HG02840 (cell line): ENCODE data around the gene PACS2.
"Not testable (repeated sequence)": the region's sequence is repeated elsewhere in the genome, so short reads cannot be mapped to it uniquely, and the experiment has no call there.

ENCODE experiments used
- ATAC-seq: cut with Tn5 transposase; IDR thresholded peaks from one replicate; pipeline ENCODE4 v1.9.1; 2021; ENCODE audit warnings: mild to moderate bottlenecking, moderate library complexity, moderate number of reproducible peaks; ENCODE audit not compliant: unreplicated experiment, low FRiP score

PACS2 gene

GRCh38 chr14:105314287-105315200 lies at the start of gene PACS2:
PACS2 (plus strand) TSS chr14:105314748; CDS start chr14:105314919, 171 bp downstream.
- ATAC-seq, result peak; percentile 49

- no peak for ATAC-seq
Observed at GRCh38 chr14:105267820-105268548, 46.6 kb upstream of the PACS2 start.

GRCh38 chr14:105268736-105269354 lies 45.7 kb upstream of the PACS2 start:
- ATAC-seq, result no peak

- ATAC-seq, result no peak
Observed at GRCh38 chr14:105269405-105269804, 45.1 kb upstream of the PACS2 start.

- no peak for ATAC-seq
Observed at GRCh38 chr14:105271224-105271890, 43.2 kb upstream of the PACS2 start.

GRCh38 chr14:105272623-105273022 lies 41.9 kb upstream of the PACS2 start:
- ATAC-seq, result no peak

- no peak for ATAC-seq
Observed at GRCh38 chr14:105273062-105273461, 41.5 kb upstream of the PACS2 start.

GRCh38 chr14:105274637-105275036 lies 39.9 kb upstream of the PACS2 start:
- no peak for ATAC-seq

GRCh38 chr14:105275267-105275946 lies 39.1 kb upstream of the PACS2 start:
- ATAC-seq, result no peak

- not testable (repeated sequence) for ATAC-seq
Observed at GRCh38 chr14:105277448-105277847, 37.1 kb upstream of the PACS2 start.

GRCh38 chr14:105279642-105280361 lies 34.7 kb upstream of the PACS2 start:
- ATAC-seq, result no peak

GRCh38 chr14:105280525-105280924 lies 34.0 kb upstream of the PACS2 start:
- ATAC-seq, result no peak

GRCh38 chr14:105281371-105282097 lies 33.0 kb upstream of the PACS2 start:
- no peak for ATAC-seq

- ATAC-seq, result no peak
Observed at GRCh38 chr14:105282098-105282725, 32.3 kb upstream of the PACS2 start.

- no peak for ATAC-seq
Observed at GRCh38 chr14:105283028-105283427, 31.5 kb upstream of the PACS2 start.

GRCh38 chr14:105283899-105284298 lies 30.6 kb upstream of the PACS2 start:
- no peak for ATAC-seq

GRCh38 chr14:105285174-105285573 lies 29.4 kb upstream of the PACS2 start:
- no peak for ATAC-seq

GRCh38 chr14:105286759-105287144 lies 27.8 kb upstream of the PACS2 start:
- no peak for ATAC-seq
